Epithelial cell of proximal tubule (primary cell): ENCODE results near the gene CMTM3. TPM values are rescaled to one million over a fixed set of nuclear protein-coding genes. Genes with fewer than 3 reads are reported as not detected.

Source experiments
- DNase-seq: peaks from one replicate; pipeline ENCODE4 v3.0.0-alpha.2; 2011; ENCODE audit warnings: low read depth
- H3K4me3 ChIP-seq: 2 replicates; pipeline ENCODE4 v1.5.1; 2011; ENCODE audit warnings: low read depth, mild to moderate bottlenecking, low read length
- total RNA-seq: library from RNA; depleted of rRNA; stranded (reverse); fragments of >200 nt; gene quantifications from 2 replicates; pipeline ENCODE4 v1.2.3, GENCODE V29; 2015
- TF ChIP-seq, protein P1 (sequence below): conservative IDR thresholded peaks from 2 replicates; pipeline ENCODE4 v1.5.1; 2012; ENCODE audit warnings: low read depth, mild to moderate bottlenecking, low read length

CMTM3 gene
- total RNA-seq, 1 donor from 2014 or later: 122 TPM

DNA sequence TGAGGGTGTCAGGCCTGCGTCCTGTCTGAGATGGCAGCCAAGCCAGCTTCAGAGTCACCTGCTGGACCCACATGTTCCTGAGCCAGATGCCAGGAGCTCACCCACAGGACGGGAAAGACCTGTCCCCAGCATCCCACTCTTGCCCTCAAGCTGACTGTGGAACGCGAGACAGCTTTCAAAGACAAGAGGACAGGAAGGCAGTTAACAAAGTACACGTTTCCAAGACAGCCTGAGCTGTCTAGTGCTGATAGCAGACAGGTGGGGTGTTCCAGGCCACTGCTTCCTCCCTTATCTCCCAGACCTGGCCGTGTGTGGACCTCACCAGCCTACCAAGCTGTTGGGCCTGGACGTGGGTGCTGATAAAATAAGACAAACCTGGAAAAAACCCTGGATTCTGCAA lies 13.2 kb downstream of the CMTM3 start:
- TF ChIP-seq, protein P1, sequence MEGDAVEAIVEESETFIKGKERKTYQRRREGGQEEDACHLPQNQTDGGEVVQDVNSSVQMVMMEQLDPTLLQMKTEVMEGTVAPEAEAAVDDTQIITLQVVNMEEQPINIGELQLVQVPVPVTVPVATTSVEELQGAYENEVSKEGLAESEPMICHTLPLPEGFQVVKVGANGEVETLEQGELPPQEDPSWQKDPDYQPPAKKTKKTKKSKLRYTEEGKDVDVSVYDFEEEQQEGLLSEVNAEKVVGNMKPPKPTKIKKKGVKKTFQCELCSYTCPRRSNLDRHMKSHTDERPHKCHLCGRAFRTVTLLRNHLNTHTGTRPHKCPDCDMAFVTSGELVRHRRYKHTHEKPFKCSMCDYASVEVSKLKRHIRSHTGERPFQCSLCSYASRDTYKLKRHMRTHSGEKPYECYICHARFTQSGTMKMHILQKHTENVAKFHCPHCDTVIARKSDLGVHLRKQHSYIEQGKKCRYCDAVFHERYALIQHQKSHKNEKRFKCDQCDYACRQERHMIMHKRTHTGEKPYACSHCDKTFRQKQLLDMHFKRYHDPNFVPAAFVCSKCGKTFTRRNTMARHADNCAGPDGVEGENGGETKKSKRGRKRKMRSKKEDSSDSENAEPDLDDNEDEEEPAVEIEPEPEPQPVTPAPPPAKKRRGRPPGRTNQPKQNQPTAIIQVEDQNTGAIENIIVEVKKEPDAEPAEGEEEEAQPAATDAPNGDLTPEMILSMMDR: no peak
- DNase-seq: no peak
- no peak overlapping the region for H3K4me3 ChIP-seq

GRCh38 chr16:66618588-66619375 lies 14.3 kb downstream of the CMTM3 start:
- TF ChIP-seq, protein P1: no peak
- no peak overlapping the region for H3K4me3 ChIP-seq
- DNase-seq: peak; percentile 96

GRCh38 chr16:66619534-66620428 lies 15.3 kb downstream of the CMTM3 start:
- H3K4me3 ChIP-seq: no peak overlapping the region
- TF ChIP-seq, protein P1: no peak
- DNase-seq: no peak

DNA sequence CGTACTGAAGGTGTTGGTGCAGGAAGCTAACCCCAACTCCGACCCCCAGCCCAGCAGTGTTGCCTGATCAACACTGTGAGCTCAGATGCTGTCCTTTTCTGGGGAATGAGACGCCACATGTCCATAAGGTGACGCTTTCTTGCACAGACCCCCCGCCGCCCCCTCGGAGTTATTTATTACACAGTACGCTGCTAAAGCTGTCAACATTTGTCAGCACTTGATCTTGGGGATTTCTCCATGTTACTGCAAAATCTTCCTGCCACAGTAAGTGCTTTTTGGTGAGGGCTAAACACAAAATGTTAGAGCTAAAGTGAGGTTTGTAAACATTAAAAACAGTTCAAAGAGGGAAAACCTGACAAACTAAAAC lies 15.9 kb downstream of the CMTM3 start:
- TF ChIP-seq, protein P1: no peak
- DNase-seq: no peak
- no peak overlapping the region for H3K4me3 ChIP-seq

DNA sequence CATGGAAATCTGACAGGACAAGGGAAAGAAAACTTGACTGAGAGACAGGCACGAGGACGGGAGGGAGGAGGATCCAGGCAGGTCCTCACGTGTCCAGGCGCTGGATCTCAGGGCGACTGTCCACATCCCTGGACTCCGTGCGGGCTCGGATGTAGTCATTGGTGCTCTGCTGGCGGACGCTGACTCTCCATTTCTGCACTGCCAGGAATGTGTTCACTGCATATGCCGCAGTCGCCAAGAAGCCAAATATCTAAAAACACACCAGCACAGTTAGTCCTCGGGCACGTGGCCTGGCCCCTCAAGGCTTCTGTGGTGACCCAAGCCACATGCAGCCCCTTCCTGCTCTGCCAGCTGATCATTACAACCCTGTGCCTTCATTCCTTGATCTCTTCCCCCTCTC lies 17.5 kb downstream of the CMTM3 start:
- H3K4me3 ChIP-seq: no peak overlapping the region
- TF ChIP-seq, protein P1: no peak
- DNase-seq: no peak

DNA sequence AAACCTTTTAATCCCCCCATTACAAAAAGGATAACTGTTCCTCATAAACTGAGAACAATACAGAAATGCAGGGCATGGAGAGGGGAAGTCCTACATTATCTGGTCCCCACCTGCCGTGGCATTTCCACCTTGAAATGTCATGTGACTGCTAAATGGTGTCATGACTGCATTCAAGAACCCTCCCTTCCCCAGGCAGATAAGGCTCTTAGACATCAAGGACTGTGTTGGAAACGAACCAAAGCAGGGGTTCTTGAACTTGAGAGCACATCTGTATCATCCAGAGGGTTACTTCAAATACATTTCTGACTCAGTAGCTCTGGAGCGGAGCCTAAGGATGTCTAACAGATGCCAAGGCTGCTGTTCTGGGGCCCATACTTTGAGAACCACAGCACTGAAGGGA lies 18.4 kb downstream of the CMTM3 start:
- H3K4me3 ChIP-seq: no peak overlapping the region
- DNase-seq: no peak
- TF ChIP-seq, protein P1: no peak
